ENCODE results near the gene VDR. TPM values are rescaled to one million over a fixed set of nuclear protein-coding genes. Genes with fewer than 3 reads are reported as not detected.

VDR gene
- total RNA-seq, 1 donor from 2014 or later, result 6.7 TPM

GRCh38 chr12:47791874-47792273 is 112.9 kb downstream of the VDR start:
- no peak for TF ChIP-seq CTCF (conservative IDR thresholded peaks at IDR 0.05; ENCODE audit: low read depth, low read length)
- DNase-seq (ENCODE audit: low read depth), result no peak
- no peak overlapping the region for H3K4me3 ChIP-seq (ENCODE audit: low read depth, low read length)

Other genes starting within 250 kb of the VDR start
- gene RPAP3, start 199.0 kb downstream of the VDR start, total RNA-seq, result 19.2 and 23.1 TPM in 2 replicates
- not detected in 2 replicates for gene ENDOU, start 179.5 kb downstream of the VDR start, total RNA-seq
- gene RAPGEF3, start 146.1 kb downstream of the VDR start, total RNA-seq, result 8.5 and 102 TPM in 2 replicates
- gene SLC48A1, start 131.8 kb downstream of the VDR start, total RNA-seq, result 10.4 and 51.8 TPM in 2 replicates
- gene HDAC7, start 85.1 kb downstream of the VDR start, total RNA-seq, result 70.2 and 84.4 TPM in 2 replicates
- 159 and 164 TPM in 2 replicates for gene TMEM106C, start 58.6 kb upstream of the VDR start, total RNA-seq
- gene COL2A1, start 99.5 kb upstream of the VDR start, total RNA-seq, result 0.69 and 3.2 TPM in 2 replicates
- gene SENP1, start 201.1 kb upstream of the VDR start, total RNA-seq, result 10.3 and 15.5 TPM in 2 replicates
- gene PFKM, start 214.4 kb upstream of the VDR start, total RNA-seq, result 23.9 and 42.5 TPM in 2 replicates